ENCODE measurements around the gene EML6. TPM values are rescaled to one million over a fixed set of nuclear protein-coding genes. Genes with fewer than 3 reads are reported as not detected.

Gene EML6
- total RNA-seq, 2 donors from 2014 or later: 1.4 to 2.1 TPM

GRCh38 chr2:54740333-54740732 is 16.9 kb downstream of the EML6 start:
- Histone ChIP-seq H3K4me3 (ENCODE audit: low read length) (no peak overlapping the region), H3K27me3 (ENCODE audit: control insufficient read depth, insufficient read depth, low read length, poor library complexity, severe bottlenecking) (peaks cover 11% of the 10 kb centered on the region), H3K36me3 (ENCODE audit: control insufficient read depth, insufficient read depth, low read length) (no peaks in the 10 kb centered on the region), H3K27ac (ENCODE audit: low read depth, low read length) (no peak overlapping the region), H3K9me3 (ENCODE audit: control insufficient read depth, low read length) (no peaks in the 10 kb centered on the region), H3K4me1 (ENCODE audit: control insufficient read depth, insufficient read depth, low read length) (no peaks in the 10 kb centered on the region), H3K9ac (ENCODE audit: extremely low read depth, low read length, poor library complexity, severe bottlenecking) (no peak overlapping the region)
- no peak overlapping the region for H3K27ac Mint-ChIP-seq
- H3K36me3 Mint-ChIP-seq (ENCODE audit: low read depth): no peaks in the 10 kb centered on the region
- H3K4me3 Mint-ChIP-seq: no peak overlapping the region
- 83 to 100% methylated on average over 1 to 2 of the region's 2 CpGs for WGBS, 2 experiments (ENCODE audit: insufficient coverage in 1 of 2, insufficient read length in 1 of 2)
- H3K4me1 Mint-ChIP-seq: no peaks in the 10 kb centered on the region
- no peak for DNase-seq
- no peaks in the 10 kb centered on the region for H3K9me3 Mint-ChIP-seq
- no peaks in the 10 kb centered on the region for H3K27me3 Mint-ChIP-seq (ENCODE audit: insufficient read depth)
- TF ChIP-seq CTCF (conservative IDR thresholded peaks at IDR 0.05): no peak

GRCh38 chr2:54741250-54741649 is 17.8 kb downstream of the EML6 start:
- no peaks in the 10 kb centered on the region for H3K4me1 ChIP-seq (ENCODE audit: control insufficient read depth, insufficient read depth, low read length)
- H3K36me3 ChIP-seq (ENCODE audit: control insufficient read depth, insufficient read depth, low read length): no peaks in the 10 kb centered on the region
- no peak overlapping the region for H3K4me3 ChIP-seq (ENCODE audit: low read length)
- no peaks in the 10 kb centered on the region for H3K9me3 Mint-ChIP-seq
- no peaks in the 10 kb centered on the region for H3K9me3 ChIP-seq (ENCODE audit: control insufficient read depth, low read length)
- no peak overlapping the region for H3K27ac Mint-ChIP-seq
- H3K4me1 Mint-ChIP-seq: no peaks in the 10 kb centered on the region
- 83% methylated on average over 1 of the region's 1 CpG; no CpG with 5 or more reads in 1 of the 2 experiments for WGBS, 2 experiments (ENCODE audit: insufficient coverage in 1 of 2, insufficient read length in 1 of 2)
- no peaks in the 10 kb centered on the region for H3K36me3 Mint-ChIP-seq (ENCODE audit: low read depth)
- no peak overlapping the region for H3K9ac ChIP-seq (ENCODE audit: extremely low read depth, low read length, poor library complexity, severe bottlenecking)
- no peaks in the 10 kb centered on the region for H3K27me3 Mint-ChIP-seq (ENCODE audit: insufficient read depth)
- peaks cover 11% of the 10 kb centered on the region for H3K27me3 ChIP-seq (ENCODE audit: control insufficient read depth, insufficient read depth, low read length, poor library complexity, severe bottlenecking)
- H3K4me3 Mint-ChIP-seq: no peak overlapping the region
- no peak overlapping the region for H3K27ac ChIP-seq (ENCODE audit: low read depth, low read length)
- TF ChIP-seq CTCF (conservative IDR thresholded peaks at IDR 0.05): no peak
- DNase-seq: no peak

GRCh38 chr2:54750040-54750439 is 26.6 kb downstream of the EML6 start:
- H3K9ac ChIP-seq (ENCODE audit: extremely low read depth, low read length, poor library complexity, severe bottlenecking): no peak overlapping the region
- no peaks in the 10 kb centered on the region for H3K9me3 ChIP-seq (ENCODE audit: control insufficient read depth, low read length)
- H3K36me3 ChIP-seq (ENCODE audit: control insufficient read depth, insufficient read depth, low read length): no peaks in the 10 kb centered on the region
- no peak for TF ChIP-seq CTCF (conservative IDR thresholded peaks at IDR 0.05)
- 91 to 93% methylated on average over 5 of the region's 5 CpGs for whole genome bisulfite sequencing, 2 experiments (ENCODE audit: insufficient coverage in 1 of 2, insufficient read length in 1 of 2)
- Mint-ChIP-seq H3K9me3 (no peaks in the 10 kb centered on the region), H3K27ac (no peak overlapping the region), H3K4me1 (no peaks in the 10 kb centered on the region), H3K36me3 (ENCODE audit: low read depth) (no peaks in the 10 kb centered on the region), H3K4me3 (no peak overlapping the region), H3K27me3 (ENCODE audit: insufficient read depth) (peaks cover 15% of the 10 kb centered on the region)
- H3K4me3 ChIP-seq (ENCODE audit: low read length): no peak overlapping the region
- DNase-seq: no peak
- H3K4me1 ChIP-seq (ENCODE audit: control insufficient read depth, insufficient read depth, low read length): no peaks in the 10 kb centered on the region
- H3K27ac ChIP-seq (ENCODE audit: low read depth, low read length): no peak overlapping the region
- peaks cover 67% of the 10 kb centered on the region for H3K27me3 ChIP-seq (ENCODE audit: control insufficient read depth, insufficient read depth, low read length, poor library complexity, severe bottlenecking)

Data from endodermal cell (in vitro differentiated cells).